IMR-90 (cell line): ENCODE results near the gene CSNK1D. TPM values are rescaled to one million over a fixed set of nuclear protein-coding genes. Genes with fewer than 3 reads are reported as not detected.

Experiments
- ATAC-seq: fragments of 200-7000 bp; cut with Tn5 transposase; 2 replicates; pipeline ENCODE4 v1.9.1; 2020; ENCODE audit warnings: low read depth, mild to moderate bottlenecking, moderate library complexity
- BruUV-seq: library from RNA; stranded (reverse); fragments of 400-500 nt; replicated peaks from 2 replicates; lab custom pipeline; 2021; lab: Mats Ljungman, UMichigan
- CTCF ChIA-PET: fragments of 300-600 bp; formaldehyde crosslinking; extraction: SDS; loops from one replicate; lab custom pipeline; 2021; ENCODE audit warnings: antibody characterized with exemption; lab: Yijun Ruan, JAX
- POLR2A ChIA-PET: fragments of 300-600 bp; sonication (Branson Sonifier 250); formaldehyde crosslinking; loops from one replicate; lab custom pipeline; 2022; ENCODE audit warnings: antibody characterized with exemption; ENCODE audit not compliant: unreplicated experiment; lab: Charles Lee
- DNase-seq: peaks from one replicate; pipeline ENCODE4 v3.0.0; 2013
- H2AFZ ChIP-seq: replicated peaks from 2 replicates; pipeline ENCODE3; 2013; ENCODE audit warnings: low read length, mild to moderate bottlenecking; ENCODE audit not compliant: poor library complexity
- H2AK5ac ChIP-seq: 2 replicates; pipeline ENCODE4 v1.6.1; 2013; ENCODE audit warnings: low read depth, low read length, inconsistent platforms
- H2AK9ac ChIP-seq: replicated peaks from 2 replicates; pipeline ENCODE3; 2013; ENCODE audit warnings: mild to moderate bottlenecking, low read depth, low read length, moderate library complexity; ENCODE audit not compliant: poor library complexity
- H2BK120ac ChIP-seq: 2 replicates; pipeline ENCODE4 v1.6.1; 2013; ENCODE audit warnings: low read depth, low read length, inconsistent platforms
- H2BK15ac ChIP-seq: 3 replicates; pipeline ENCODE4 v1.6.1; 2013; ENCODE audit warnings: low read depth, low read length, inconsistent platforms
- H2BK20ac ChIP-seq: 2 replicates; pipeline ENCODE4 v1.6.1; 2013; ENCODE audit warnings: low read depth, mild to moderate bottlenecking, inconsistent platforms, low read length, moderate library complexity
- H2BK5ac ChIP-seq: 2 replicates; pipeline ENCODE4 v1.6.1; 2013; ENCODE audit warnings: mild to moderate bottlenecking, low read depth, low read length, inconsistent platforms; ENCODE audit not compliant: poor library complexity, severe bottlenecking
- H3K14ac ChIP-seq: replicated peaks from 2 replicates; pipeline ENCODE4 v1.6.1; 2013; ENCODE audit warnings: low read depth, low read length, inconsistent platforms
- H3K18ac ChIP-seq: 2 replicates; pipeline ENCODE4 v1.6.1; 2013; ENCODE audit warnings: low read depth, low read length, control low read depth
- H3K23ac ChIP-seq: 2 replicates; pipeline ENCODE4 v1.6.1; 2013; ENCODE audit warnings: low read depth, low read length, inconsistent platforms
- H3K27ac ChIP-seq: 2 replicates; pipeline ENCODE4 v1.5.1; 2013; ENCODE audit warnings: mild to moderate bottlenecking, control low read depth, low read length; ENCODE audit not compliant: insufficient read depth
- H3K27me3 ChIP-seq: 2 replicates; pipeline ENCODE4 v1.6.1; 2013; ENCODE audit warnings: low read length; ENCODE audit not compliant: control insufficient read depth, insufficient read depth
- H3K36me3 ChIP-seq: 2 replicates; pipeline ENCODE4 v1.6.1; 2013; ENCODE audit warnings: low read length, mixed read lengths; ENCODE audit not compliant: control insufficient read depth, insufficient read depth
- H3K4ac ChIP-seq: 2 replicates; pipeline ENCODE4 v1.6.1; 2013; ENCODE audit warnings: low read depth, low read length, inconsistent platforms
- H3K4me1 ChIP-seq: 2 replicates; pipeline ENCODE4 v1.6.1; 2013; ENCODE audit warnings: low read length, mixed read lengths; ENCODE audit not compliant: control insufficient read depth, insufficient read depth
- H3K4me2 ChIP-seq: 2 replicates; pipeline ENCODE4 v1.6.1; 2013; ENCODE audit warnings: low read depth, mild to moderate bottlenecking, control low read depth, low read length, moderate library complexity
- H3K4me3 ChIP-seq: 2 replicates; pipeline ENCODE4 v1.5.1; 2013; ENCODE audit warnings: low read depth, mild to moderate bottlenecking, control low read depth, low read length, moderate library complexity; ENCODE audit not compliant: insufficient read depth
- H3K56ac ChIP-seq: 2 replicates; pipeline ENCODE4 v1.6.1; 2013; ENCODE audit warnings: low read length, inconsistent platforms; ENCODE audit not compliant: insufficient read depth; ENCODE audit errors: extremely low read depth
- H3K79me1 ChIP-seq, 2 experiments: 2 replicates each; pipeline ENCODE4 v1.6.1; 2013; ENCODE audit warnings: low read length in 2 of 2, inconsistent platforms in 1 of 2, low read depth in 1 of 2
- H3K9ac ChIP-seq: 2 replicates; pipeline ENCODE4 v1.6.1; 2013; ENCODE audit warnings: low read depth, low read length, control low read depth
- H3K9me1 ChIP-seq: 2 replicates; pipeline ENCODE4 v1.6.1; 2013; ENCODE audit warnings: low read length, inconsistent platforms; ENCODE audit not compliant: insufficient read depth
- H3K9me3 ChIP-seq: 2 replicates; pipeline ENCODE4 v1.6.1; 2013; ENCODE audit warnings: low read length; ENCODE audit not compliant: control insufficient read depth, insufficient read depth
- H4K20me1 ChIP-seq: 2 replicates; pipeline ENCODE4 v1.6.1; 2013; ENCODE audit warnings: low read length, inconsistent platforms; ENCODE audit not compliant: insufficient read depth
- H4K5ac ChIP-seq: 2 replicates; pipeline ENCODE4 v1.6.1; 2013; ENCODE audit warnings: mild to moderate bottlenecking, low read depth, low read length, control low read depth
- H4K8ac ChIP-seq, 2 experiments: 2 replicates each; pipeline ENCODE4 v1.6.1; 2013; ENCODE audit warnings: low read depth in 2 of 2, low read length in 2 of 2, control low read depth in 1 of 2, inconsistent platforms in 1 of 2
- H4K91ac ChIP-seq: 2 replicates; pipeline ENCODE4 v1.6.1; 2013; ENCODE audit warnings: low read depth, low read length, inconsistent platforms; ENCODE audit not compliant: insufficient read depth
- BHLHE40 ChIP-seq: fragments of 150-350 bp; IDR thresholded peaks from 2 replicates; pipeline ENCODE4 v1.6.1; 2016; ENCODE audit warnings: mild to moderate bottlenecking, low read depth, low read length
- CEBPB ChIP-seq: IDR thresholded peaks from 2 replicates; pipeline ENCODE4 v1.6.1; 2012; ENCODE audit warnings: low read depth, low read length, improper control_type of control experiment
- CHD1 ChIP-seq: IDR thresholded peaks from 2 replicates; pipeline ENCODE4 v1.6.1; 2012; ENCODE audit warnings: low read depth, low read length, improper control_type of control experiment
- FOS ChIP-seq: fragments of 150-350 bp; IDR thresholded peaks from 2 replicates; pipeline ENCODE4 v1.6.1; 2016; ENCODE audit warnings: low read depth, low read length
- MAFK ChIP-seq: IDR thresholded peaks from 2 replicates; pipeline ENCODE4 v1.6.1; 2012; ENCODE audit warnings: low read depth, low read length, improper control_type of control experiment
- MAZ ChIP-seq: IDR thresholded peaks from 2 replicates; pipeline ENCODE4 v1.6.1; 2012; ENCODE audit warnings: low read depth, mild to moderate bottlenecking, low read length, improper control_type of control experiment, moderate library complexity, borderline replicate concordance
- MXI1 ChIP-seq: IDR thresholded peaks from 2 replicates; pipeline ENCODE4 v1.6.1; 2012; ENCODE audit warnings: low read depth, mild to moderate bottlenecking, low read length, moderate library complexity, borderline replicate concordance
- NFE2L2 ChIP-seq: fragments of 150-350 bp; IDR thresholded peaks from 2 replicates; pipeline ENCODE4 v1.6.1; 2016; ENCODE audit warnings: low read depth, mild to moderate bottlenecking, low read length
- POLR2A ChIP-seq: IDR thresholded peaks from 2 replicates; pipeline ENCODE4 v1.6.1; 2012; ENCODE audit warnings: mild to moderate bottlenecking, low read depth, low read length
- RAD21 ChIP-seq: IDR thresholded peaks from 2 replicates; pipeline ENCODE4 v1.6.1; 2012; ENCODE audit warnings: low read length, improper control_type of control experiment
- RCOR1 ChIP-seq: IDR thresholded peaks from 2 replicates; pipeline ENCODE4 v1.6.1; 2012; ENCODE audit warnings: mild to moderate bottlenecking, low read length, improper control_type of control experiment; ENCODE audit not compliant: insufficient replicate concordance
- RFX5 ChIP-seq: IDR thresholded peaks from 2 replicates; pipeline ENCODE4 v1.8.0; 2012; ENCODE audit warnings: low read depth, mild to moderate bottlenecking, low read length, moderate library complexity
- SMC3 ChIP-seq: fragments of 150-350 bp; IDR thresholded peaks from 2 replicates; pipeline ENCODE4 v1.6.1; 2016; ENCODE audit warnings: low read depth, mild to moderate bottlenecking, antibody characterized with exemption, low read length, moderate library complexity
- USF2 ChIP-seq: fragments of 150-350 bp; IDR thresholded peaks from 2 replicates; pipeline ENCODE4 v1.6.1; 2017; ENCODE audit warnings: mild to moderate bottlenecking, antibody characterized with exemption, low read length, low read depth
- WGBS, 2 experiments: methylation state at CpG; one replicate each; pipeline versions ENCODE4 v1.1.5 to v1.1.7; 2013; ENCODE audit warnings: missing lambda C conversion rate in 2 of 2; ENCODE audit not compliant: insufficient read length in 1 of 2; ENCODE audit errors: extremely low coverage in 2 of 2; 5-methylcytosine and 5-hydroxymethylcytosine counted together
- dilution Hi-C: fragments of 300-500 bp; cut with HindIII; formaldehyde crosslinking; loops from one replicate; pipeline ENCODE4 v1.14.3; 2018; ENCODE audit warnings: low sequenced_read_pairs; ENCODE audit not compliant: unreplicated experiment
- in situ Hi-C: fragments of 300-500 bp; cut with MboI; formaldehyde crosslinking; loops from 3 replicates; pipeline ENCODE4 v1.14.3; 2019; ENCODE audit warnings: low sequenced_read_pairs, inconsistent platforms, mixed read lengths
- intact Hi-C: fragments of 100-400 bp; cut with micrococcal nuclease; formaldehyde crosslinking; loops from 2 replicates; pipeline ENCODE4 v1.10.0; 2022
- polyA plus RNA-seq, 3 experiments: library from polyadenylated mRNA; depleted of rRNA; stranded (reverse); fragments of >200 nt; gene quantifications; 2 replicates each; pipeline ENCODE4 v1.2.3, GENCODE V29; 2012; ENCODE audit warnings: low replicate concordance in 1 of 3
- total RNA-seq: library from RNA; depleted of rRNA; stranded (reverse); fragments of >200 nt; gene quantifications from 2 replicates; pipeline ENCODE4 v1.2.3, GENCODE V29; 2012
- TF ChIP-seq, protein P1 (sequence below): fragments of 150-350 bp; IDR thresholded peaks from 2 replicates; pipeline ENCODE4 v1.6.1; 2016; ENCODE audit warnings: low read depth, mild to moderate bottlenecking, low read length, moderate library complexity, borderline replicate concordance
- TF ChIP-seq, protein P2 (sequence below): conservative IDR thresholded peaks from 2 replicates; pipeline ENCODE4 v1.5.1; 2012; ENCODE audit warnings: mild to moderate bottlenecking, low read depth, low read length, improper control_type of control experiment

The CSNK1D gene
- total and polyA plus RNA-seq, 2 of the 4 experiments (the other 2 are of a cell fraction), result 47.1 to 186 TPM

DNA sequence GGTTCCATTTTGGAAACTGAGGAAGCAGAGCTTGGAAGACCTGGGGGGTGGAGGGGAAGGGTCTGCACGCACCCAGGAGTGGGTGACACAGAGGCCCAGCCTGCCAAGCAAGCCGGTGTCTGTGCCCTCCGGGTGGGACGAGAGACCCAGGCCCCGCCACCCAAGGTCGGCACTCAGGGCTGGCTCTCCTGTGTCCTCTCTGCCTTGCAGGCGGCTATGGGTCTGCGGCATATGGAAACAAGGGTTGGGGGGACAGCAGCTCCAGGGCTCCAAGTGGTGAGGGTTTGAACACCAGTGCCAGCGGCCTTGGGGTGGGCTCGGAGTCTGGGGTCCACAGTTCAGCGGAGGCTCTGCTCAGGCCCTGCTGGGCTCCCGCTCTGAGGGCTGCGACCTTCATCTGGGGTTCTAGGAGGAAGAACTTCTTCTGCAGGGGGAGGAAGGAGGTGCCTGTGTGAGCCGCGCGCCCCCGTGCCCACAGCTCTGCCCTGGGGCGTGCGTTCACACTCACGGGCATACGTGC, 48.5 kb upstream of the CSNK1D start:
- peaks cover 3% of the 10 kb centered on the region; the same call in 1 of the 2 replicates for H3K27me3 ChIP-seq
- no peak overlapping the region for H2BK20ac ChIP-seq
- POLR2A ChIA-PET, result no interaction called here
- 59% methylated on average over 8 of the region's 21 CpGs; no CpG with 5 or more reads in 1 of the 2 experiments for WGBS, 2 experiments
- no peak overlapping the region for H3K23ac ChIP-seq
- no peak overlapping the region for H2BK5ac ChIP-seq
- dilution Hi-C loops, result no loop called here
- H3K27ac ChIP-seq, result no peak overlapping the region
- no peaks in the 10 kb centered on the region for H3K9me3 ChIP-seq
- peak overlapping the region; percentile 5 for H2AK9ac ChIP-seq
- no peak overlapping the region for H4K8ac ChIP-seq
- no peak overlapping the region for H2BK120ac ChIP-seq
- no peak overlapping the region for H3K4me2 ChIP-seq
- no peak overlapping the region for H4K91ac ChIP-seq
- no peak overlapping the region for H3K4ac ChIP-seq
- intact Hi-C loops, result loop anchor here (5.0 to 10.0 kb wide), 3 partner anchors 55 to 287 kb away; partner anchors contain the start of genes DCXR and RAC3
- H3K18ac ChIP-seq, result no peak overlapping the region
- H4K20me1 ChIP-seq, result no peaks in the 10 kb centered on the region; the same call in 1 of the 2 replicates
- H3K56ac ChIP-seq, result no peak overlapping the region
- H3K4me3 ChIP-seq, result no peak overlapping the region
- no peak overlapping the region for H3K14ac ChIP-seq
- no peak overlapping the region for H2AK5ac ChIP-seq
- no peak overlapping the region for H4K5ac ChIP-seq
- no peak for DNase-seq
- H3K36me3 ChIP-seq, result no peaks in the 10 kb centered on the region
- peaks cover 7% of the 10 kb centered on the region; the same call in 1 of the 2 replicates for H3K9me1 ChIP-seq
- no peaks in the 10 kb centered on the region for H3K79me1 ChIP-seq
- TF ChIP-seq CEBPB (no peak), CHD1 (no peak), MXI1 (no peak), USF2 (no peak), MAFK (no peak), SMC3 (no peak), NFE2L2 (no peak), RFX5 (no peak), BHLHE40 (no peak), POLR2A (no peak), RCOR1 (no peak), MAZ (no peak), RAD21 (no peak), FOS (no peak)
- TF ChIP-seq, protein P1, sequence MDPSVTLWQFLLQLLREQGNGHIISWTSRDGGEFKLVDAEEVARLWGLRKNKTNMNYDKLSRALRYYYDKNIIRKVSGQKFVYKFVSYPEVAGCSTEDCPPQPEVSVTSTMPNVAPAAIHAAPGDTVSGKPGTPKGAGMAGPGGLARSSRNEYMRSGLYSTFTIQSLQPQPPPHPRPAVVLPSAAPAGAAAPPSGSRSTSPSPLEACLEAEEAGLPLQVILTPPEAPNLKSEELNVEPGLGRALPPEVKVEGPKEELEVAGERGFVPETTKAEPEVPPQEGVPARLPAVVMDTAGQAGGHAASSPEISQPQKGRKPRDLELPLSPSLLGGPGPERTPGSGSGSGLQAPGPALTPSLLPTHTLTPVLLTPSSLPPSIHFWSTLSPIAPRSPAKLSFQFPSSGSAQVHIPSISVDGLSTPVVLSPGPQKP, result no peak
- TF ChIP-seq, protein P2, sequence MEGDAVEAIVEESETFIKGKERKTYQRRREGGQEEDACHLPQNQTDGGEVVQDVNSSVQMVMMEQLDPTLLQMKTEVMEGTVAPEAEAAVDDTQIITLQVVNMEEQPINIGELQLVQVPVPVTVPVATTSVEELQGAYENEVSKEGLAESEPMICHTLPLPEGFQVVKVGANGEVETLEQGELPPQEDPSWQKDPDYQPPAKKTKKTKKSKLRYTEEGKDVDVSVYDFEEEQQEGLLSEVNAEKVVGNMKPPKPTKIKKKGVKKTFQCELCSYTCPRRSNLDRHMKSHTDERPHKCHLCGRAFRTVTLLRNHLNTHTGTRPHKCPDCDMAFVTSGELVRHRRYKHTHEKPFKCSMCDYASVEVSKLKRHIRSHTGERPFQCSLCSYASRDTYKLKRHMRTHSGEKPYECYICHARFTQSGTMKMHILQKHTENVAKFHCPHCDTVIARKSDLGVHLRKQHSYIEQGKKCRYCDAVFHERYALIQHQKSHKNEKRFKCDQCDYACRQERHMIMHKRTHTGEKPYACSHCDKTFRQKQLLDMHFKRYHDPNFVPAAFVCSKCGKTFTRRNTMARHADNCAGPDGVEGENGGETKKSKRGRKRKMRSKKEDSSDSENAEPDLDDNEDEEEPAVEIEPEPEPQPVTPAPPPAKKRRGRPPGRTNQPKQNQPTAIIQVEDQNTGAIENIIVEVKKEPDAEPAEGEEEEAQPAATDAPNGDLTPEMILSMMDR, result no peak
- no peak for ATAC-seq
- H2AFZ ChIP-seq, result no peak overlapping the region
- no peaks in the 10 kb centered on the region for H3K4me1 ChIP-seq
- in situ Hi-C loops, result no loop called here
- no peak overlapping the region for H2BK15ac ChIP-seq
- CTCF ChIA-PET, result no interaction called here
- no TSS peak for BruUV-seq
- no peak overlapping the region for H3K9ac ChIP-seq
